ENCODE results near the gene CBFA2T3.

Gene CBFA2T3

GRCh38 chr16:88957433-88957767, 19.6 kb downstream of the CBFA2T3 start:
- H3K4me3 ChIP-seq (replicated peaks; ENCODE audit: low read depth, low read length), result no peak overlapping the region
- DNase-seq (ENCODE audit: extremely low read depth, low read depth), result no peak
- TF ChIP-seq CTCF (IDR thresholded peaks at IDR 0.05; ENCODE audit: low read depth, low read length, missing control alignments), result no peak

GRCh38 chr16:88956546-88957432, 20.2 kb downstream of the CBFA2T3 start:
- no peak overlapping the region for H3K4me3 ChIP-seq (replicated peaks; ENCODE audit: low read depth, low read length)
- no peak for TF ChIP-seq CTCF (IDR thresholded peaks at IDR 0.05; ENCODE audit: low read depth, low read length, missing control alignments)
- no peak for DNase-seq (ENCODE audit: extremely low read depth, low read depth)

GRCh38 chr16:88955906-88956305, 21.1 kb downstream of the CBFA2T3 start:
- DNase-seq (ENCODE audit: extremely low read depth, low read depth), result no peak
- TF ChIP-seq CTCF (IDR thresholded peaks at IDR 0.05; ENCODE audit: low read depth, low read length, missing control alignments), result no peak
- H3K4me3 ChIP-seq (replicated peaks; ENCODE audit: low read depth, low read length), result no peak overlapping the region

- TF ChIP-seq CTCF (IDR thresholded peaks at IDR 0.05; ENCODE audit: low read depth, low read length, missing control alignments), result no peak
- H3K4me3 ChIP-seq (replicated peaks; ENCODE audit: low read depth, low read length), result no peak overlapping the region
- no peak for DNase-seq (ENCODE audit: extremely low read depth, low read depth)
These were observed 23.9 kb downstream of the CBFA2T3 start for GRCh38 chr16:88953003-88953690.

GRCh38 chr16:88951989-88952388, 25.0 kb downstream of the CBFA2T3 start:
- no peak for TF ChIP-seq CTCF (IDR thresholded peaks at IDR 0.05; ENCODE audit: low read depth, low read length, missing control alignments)
- no peak for DNase-seq (ENCODE audit: extremely low read depth, low read depth)
- no peak overlapping the region for H3K4me3 ChIP-seq (replicated peaks; ENCODE audit: low read depth, low read length)

GRCh38 chr16:88951501-88951900, 25.5 kb downstream of the CBFA2T3 start:
- no peak overlapping the region for H3K4me3 ChIP-seq (replicated peaks; ENCODE audit: low read depth, low read length)
- no peak for TF ChIP-seq CTCF (IDR thresholded peaks at IDR 0.05; ENCODE audit: low read depth, low read length, missing control alignments)
- no peak for DNase-seq (ENCODE audit: extremely low read depth, low read depth)

All from HFF-Myc (cell line).